KOPT-K1 (cell line): ENCODE results near the gene GNGT1.

ENCODE experiments used
- H3K27ac ChIP-seq: fragments of 200-600 bp; sonication (generic); 2 replicates; pipeline ENCODE4 v1.5.1; 2016; ENCODE audit warnings: antibody characterized with exemption, mild to moderate bottlenecking, low read depth, low read length; ENCODE audit not compliant: poor library complexity, severe bottlenecking
- H3K36me3 ChIP-seq: fragments of 200-600 bp; sonication (generic); 2 replicates; pipeline ENCODE4 v1.5.1; 2017; ENCODE audit warnings: antibody characterized with exemption, mild to moderate bottlenecking, low read length, moderate library complexity; ENCODE audit not compliant: insufficient read depth
- H3K9me3 ChIP-seq: fragments of 200-600 bp; sonication (generic); 2 replicates; pipeline ENCODE4 v1.5.1; 2017; ENCODE audit warnings: antibody characterized with exemption, low read length, mild to moderate bottlenecking; ENCODE audit not compliant: insufficient read depth, poor library complexity, severe bottlenecking

Gene GNGT1

DNA sequence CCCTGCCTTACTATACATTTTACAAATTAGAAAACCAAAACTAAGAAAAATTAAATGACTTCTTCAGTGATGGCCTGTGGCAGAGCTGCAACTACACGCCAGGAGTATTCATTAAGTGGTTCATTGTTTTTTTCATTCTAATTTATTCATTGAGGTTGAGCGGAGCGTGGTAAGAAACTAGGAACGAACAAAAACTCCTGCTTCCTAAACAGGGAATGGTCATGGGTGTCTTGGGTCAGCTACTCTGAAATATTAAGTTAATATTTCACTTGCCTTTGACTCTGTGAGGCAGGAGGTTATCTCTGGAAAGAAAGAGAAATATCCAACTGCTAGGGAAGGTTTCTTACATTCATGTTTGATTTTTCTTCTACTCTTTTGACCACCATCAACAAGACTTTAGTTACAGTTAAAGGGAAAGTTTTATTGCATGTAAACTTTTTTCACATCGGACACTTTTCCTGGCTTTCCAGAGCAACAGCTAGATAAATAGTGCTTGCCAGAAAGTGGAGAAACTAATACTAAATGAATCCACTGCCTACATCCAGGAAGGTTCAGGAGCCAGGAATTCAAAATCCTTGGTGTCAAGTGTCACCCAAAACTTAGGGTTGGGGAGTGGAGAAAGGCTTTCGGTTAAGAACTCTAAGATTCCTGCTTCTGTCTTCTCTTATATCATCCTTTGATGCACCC lies 14.3 kb downstream of the GNGT1 start:
- Histone ChIP-seq H3K36me3 (no peaks in the 10 kb centered on the region), H3K9me3 (no peaks in the 10 kb centered on the region), H3K27ac (no peak overlapping the region)

GRCh38 chr7:93921186-93921585 lies 14.8 kb downstream of the GNGT1 start:
- H3K27ac ChIP-seq, result no peak overlapping the region
- H3K36me3 ChIP-seq, result no peaks in the 10 kb centered on the region
- no peaks in the 10 kb centered on the region for H3K9me3 ChIP-seq

DNA sequence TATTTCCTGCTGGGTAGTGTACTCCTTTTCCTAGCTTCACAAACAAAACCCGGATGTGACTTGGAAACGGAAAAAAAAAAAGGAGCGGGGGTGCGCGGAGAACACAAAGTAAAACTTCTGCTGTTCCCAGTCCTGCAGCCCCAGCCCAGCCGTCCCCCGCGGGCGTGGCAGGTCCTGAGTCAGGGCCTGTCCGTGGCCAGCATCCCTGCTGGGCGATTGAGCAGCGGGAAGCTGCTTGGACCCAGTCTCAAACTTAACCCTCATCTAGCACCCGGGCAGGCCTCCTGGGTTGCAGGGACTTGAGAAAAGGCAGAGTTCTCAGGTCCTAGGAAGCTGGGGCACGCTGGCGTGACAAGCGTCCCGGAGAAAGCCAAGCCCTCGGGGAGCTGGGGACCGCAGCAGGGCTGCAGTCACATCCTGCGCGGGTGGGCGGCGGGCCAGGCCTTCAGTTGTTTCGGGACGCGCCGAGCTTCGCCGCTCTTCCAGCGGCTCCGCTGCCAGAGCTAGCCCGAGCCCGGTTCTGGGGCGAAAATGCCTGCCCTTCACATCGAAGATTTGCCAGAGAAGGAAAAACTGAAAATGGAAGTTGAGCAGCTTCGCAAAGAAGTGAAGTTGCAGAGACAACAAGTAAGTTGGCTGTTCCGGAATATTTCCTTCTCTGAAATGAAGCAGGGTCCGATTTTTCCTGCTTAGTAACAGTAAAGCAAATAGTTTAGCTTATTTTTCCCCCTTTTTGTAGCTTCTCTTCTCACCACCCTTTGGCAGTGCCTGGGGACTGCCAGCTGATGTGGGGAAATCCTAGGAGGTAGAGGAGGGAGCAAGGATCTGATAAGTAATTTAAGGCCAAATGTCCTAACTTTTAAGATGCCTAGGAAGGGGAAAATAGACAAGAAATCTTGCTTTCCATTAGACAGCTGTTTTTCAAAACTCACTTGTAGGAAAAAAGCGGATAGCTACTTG lies 15.5 kb downstream of the GNGT1 start, which contains the start of gene GNG11:
TSS of gene GNG11 (plus strand) at position 129 of the 960 bp plus-strand sequence. CDS start at position 532, 403 bp downstream.
- no peak within 1 kb of the TSS for H3K27ac ChIP-seq
- H3K36me3 ChIP-seq, result no peaks in the 10 kb centered on the region
- H3K9me3 ChIP-seq, result no peaks in the 10 kb centered on the region

GRCh38 chr7:93923296-93923695 lies 16.9 kb downstream of the GNGT1 start:
- no peaks in the 10 kb centered on the region for H3K36me3 ChIP-seq
- H3K27ac ChIP-seq, result no peak overlapping the region
- H3K9me3 ChIP-seq, result no peaks in the 10 kb centered on the region

DNA sequence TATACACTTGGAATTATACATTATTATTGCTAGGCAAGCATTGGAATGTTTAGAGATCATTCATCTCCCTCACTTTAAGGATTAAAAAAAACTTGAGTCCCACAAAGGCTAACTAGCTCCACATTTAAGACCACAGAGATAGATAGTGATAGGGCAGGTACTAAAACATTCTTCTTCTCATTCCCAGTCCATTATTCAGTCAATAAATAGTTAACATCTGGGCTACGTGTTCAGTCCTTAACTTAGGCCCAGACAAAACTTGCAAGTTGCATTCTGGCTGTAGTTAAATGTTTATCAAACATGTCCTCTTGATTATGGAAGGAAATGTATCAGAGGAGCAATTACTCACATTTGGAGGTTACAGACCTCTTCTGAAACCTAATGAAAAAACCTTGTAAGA lies 17.6 kb downstream of the GNGT1 start:
- no peaks in the 10 kb centered on the region for H3K9me3 ChIP-seq

DNA sequence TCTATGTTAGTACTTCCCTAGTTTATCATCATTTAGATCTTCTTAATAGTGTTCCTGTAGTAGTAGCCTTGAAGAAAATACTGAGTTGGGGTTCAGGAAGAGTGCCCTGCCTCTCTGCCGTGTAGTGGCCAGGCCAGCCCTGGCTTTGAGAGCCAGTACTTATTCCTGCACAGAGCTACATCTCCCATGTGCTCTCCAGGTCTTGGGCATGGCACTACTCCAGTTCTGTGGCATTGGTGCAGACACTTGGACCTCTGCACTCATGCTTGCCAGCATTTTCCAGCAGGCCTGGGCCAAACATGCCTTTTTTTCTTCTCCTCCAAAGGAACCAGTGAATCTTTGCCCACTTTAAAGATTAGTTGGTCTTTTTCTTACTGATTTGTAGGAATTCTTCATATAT lies 20.4 kb downstream of the GNGT1 start:
- no peaks in the 10 kb centered on the region for H3K36me3 ChIP-seq
- H3K27ac ChIP-seq, result no peak overlapping the region
- no peaks in the 10 kb centered on the region for H3K9me3 ChIP-seq

More for the DNA sequence above, 17.6 kb downstream of the GNGT1 start:
- Histone ChIP-seq H3K36me3 (no peaks in the 10 kb centered on the region), H3K27ac (no peak overlapping the region)

GRCh38 chr7:93927585-93927984 lies 21.2 kb downstream of the GNGT1 start:
- Histone ChIP-seq H3K27ac (no peak overlapping the region), H3K36me3 (no peaks in the 10 kb centered on the region), H3K9me3 (no peaks in the 10 kb centered on the region)

DNA sequence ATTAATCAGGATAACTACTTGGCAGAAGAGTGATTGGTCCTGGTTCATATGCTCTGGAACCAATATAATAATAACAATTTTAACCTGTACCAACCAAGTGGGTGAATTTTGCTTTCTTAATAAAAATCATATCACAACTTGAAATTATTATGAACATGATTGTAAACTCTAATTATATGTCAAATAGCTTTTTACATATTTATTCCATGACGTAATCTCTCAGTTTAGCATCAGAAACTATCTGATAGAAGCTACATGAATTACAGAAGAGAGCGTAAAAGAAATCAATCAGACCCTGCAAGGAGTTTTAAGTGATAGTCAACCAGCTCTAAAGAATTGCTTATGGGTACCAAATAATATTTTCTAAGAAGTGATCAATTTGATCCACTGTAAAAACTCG lies 25.3 kb downstream of the GNGT1 start:
- Histone ChIP-seq H3K36me3 (no peaks in the 10 kb centered on the region), H3K27ac (no peak overlapping the region), H3K9me3 (no peaks in the 10 kb centered on the region)

GRCh38 chr7:93933156-93933555 lies 26.8 kb downstream of the GNGT1 start:
- Histone ChIP-seq H3K9me3 (no peaks in the 10 kb centered on the region), H3K27ac (no peak overlapping the region), H3K36me3 (no peaks in the 10 kb centered on the region)

GRCh38 chr7:93935102-93935501 lies 28.7 kb downstream of the GNGT1 start:
- no peak overlapping the region for H3K27ac ChIP-seq
- no peaks in the 10 kb centered on the region for H3K36me3 ChIP-seq
- no peaks in the 10 kb centered on the region for H3K9me3 ChIP-seq

DNA sequence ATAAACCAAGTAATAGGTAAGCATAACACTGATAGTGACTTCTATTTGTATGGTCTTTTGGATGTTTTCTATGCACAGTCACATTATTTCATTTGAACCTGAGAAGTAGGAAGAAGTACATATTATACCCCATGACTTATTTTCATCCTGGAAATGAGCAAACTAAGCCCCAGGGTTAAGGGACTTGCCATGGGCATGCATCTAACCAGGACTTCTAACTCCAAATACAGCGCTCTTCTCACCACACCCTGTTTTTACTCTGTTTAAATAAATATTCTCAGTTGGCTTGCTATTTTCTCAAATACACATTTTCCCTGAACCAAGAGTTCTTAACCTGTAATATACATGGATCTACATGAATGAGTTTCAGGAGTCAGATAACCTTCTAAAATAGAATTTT lies 31.5 kb downstream of the GNGT1 start:
- H3K9me3 ChIP-seq, result no peaks in the 10 kb centered on the region
- no peaks in the 10 kb centered on the region for H3K36me3 ChIP-seq
- H3K27ac ChIP-seq, result no peak overlapping the region

- Histone ChIP-seq H3K9me3 (no peaks in the 10 kb centered on the region), H3K36me3 (no peaks in the 10 kb centered on the region), H3K27ac (no peak overlapping the region)
Measured at GRCh38 chr7:93938293-93938692, 31.9 kb downstream of the GNGT1 start.

GRCh38 chr7:93941945-93942344 lies 35.6 kb downstream of the GNGT1 start:
- no peaks in the 10 kb centered on the region for H3K9me3 ChIP-seq
- no peaks in the 10 kb centered on the region for H3K36me3 ChIP-seq
- no peak overlapping the region for H3K27ac ChIP-seq

DNA sequence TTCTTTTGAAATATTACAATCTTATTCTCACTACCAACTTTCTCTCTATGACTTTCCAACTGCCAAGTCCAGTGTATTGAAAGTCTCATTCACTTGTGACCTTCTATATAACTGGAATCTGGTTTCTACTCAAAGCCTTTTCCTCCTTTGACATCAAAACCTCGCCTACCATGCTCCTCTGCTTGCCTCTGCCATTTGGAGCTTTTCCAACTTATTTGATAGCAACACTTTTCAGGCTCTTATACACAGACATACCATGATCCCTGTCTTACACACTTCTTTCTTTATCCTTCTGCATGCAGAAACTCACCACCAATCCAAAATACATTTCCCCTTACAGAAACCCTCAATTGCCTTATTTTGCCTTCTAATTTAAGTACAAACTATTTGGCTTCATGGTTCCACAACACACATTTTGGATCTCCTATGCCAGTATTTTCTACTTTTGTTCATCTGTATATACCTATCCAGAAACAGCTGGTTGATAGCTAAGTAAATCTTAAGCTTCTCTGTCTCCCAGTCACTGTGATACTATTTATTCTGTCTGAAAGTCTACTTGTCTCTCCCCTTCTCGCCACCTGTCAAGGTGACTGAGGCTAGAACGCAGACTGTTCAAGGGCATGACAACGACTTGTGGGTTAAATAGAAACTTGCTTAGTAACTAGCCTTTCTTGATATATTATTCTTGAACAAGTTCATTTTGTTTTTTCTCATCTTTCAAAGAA lies 37.6 kb downstream of the GNGT1 start:
- H3K9me3 ChIP-seq, result no peaks in the 10 kb centered on the region
- H3K36me3 ChIP-seq, result no peaks in the 10 kb centered on the region
- H3K27ac ChIP-seq, result no peak overlapping the region

DNA sequence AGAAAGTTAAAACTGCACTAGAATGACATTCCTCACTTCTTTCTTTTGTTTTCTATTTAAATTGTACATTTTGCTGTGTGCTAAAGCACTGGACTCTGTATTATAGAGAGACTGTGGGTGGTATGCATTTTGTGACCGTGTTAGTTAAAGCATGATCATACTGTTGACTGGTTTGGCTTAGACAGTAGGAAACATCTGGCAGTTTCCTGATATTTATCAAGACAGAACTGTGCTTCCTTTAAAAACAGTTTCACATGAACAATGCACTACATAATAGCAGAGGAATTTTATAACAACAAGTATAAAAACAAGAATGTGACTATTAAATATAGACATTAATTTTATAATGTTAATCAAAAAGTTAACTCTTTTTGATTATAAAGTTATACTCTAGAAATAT lies 38.3 kb downstream of the GNGT1 start:
- Histone ChIP-seq H3K27ac (no peak overlapping the region), H3K36me3 (no peaks in the 10 kb centered on the region)

More for the DNA sequence above, 38.3 kb downstream of the GNGT1 start:
- no peaks in the 10 kb centered on the region for H3K9me3 ChIP-seq
